Measurements from ENCODE around the gene SLC30A4. TPM values are rescaled to one million over a fixed set of nuclear protein-coding genes. Genes with fewer than 3 reads are reported as not detected.

The SLC30A4 gene
- total RNA-seq, 1 experiment from 2014 or later: not detected

DNA sequence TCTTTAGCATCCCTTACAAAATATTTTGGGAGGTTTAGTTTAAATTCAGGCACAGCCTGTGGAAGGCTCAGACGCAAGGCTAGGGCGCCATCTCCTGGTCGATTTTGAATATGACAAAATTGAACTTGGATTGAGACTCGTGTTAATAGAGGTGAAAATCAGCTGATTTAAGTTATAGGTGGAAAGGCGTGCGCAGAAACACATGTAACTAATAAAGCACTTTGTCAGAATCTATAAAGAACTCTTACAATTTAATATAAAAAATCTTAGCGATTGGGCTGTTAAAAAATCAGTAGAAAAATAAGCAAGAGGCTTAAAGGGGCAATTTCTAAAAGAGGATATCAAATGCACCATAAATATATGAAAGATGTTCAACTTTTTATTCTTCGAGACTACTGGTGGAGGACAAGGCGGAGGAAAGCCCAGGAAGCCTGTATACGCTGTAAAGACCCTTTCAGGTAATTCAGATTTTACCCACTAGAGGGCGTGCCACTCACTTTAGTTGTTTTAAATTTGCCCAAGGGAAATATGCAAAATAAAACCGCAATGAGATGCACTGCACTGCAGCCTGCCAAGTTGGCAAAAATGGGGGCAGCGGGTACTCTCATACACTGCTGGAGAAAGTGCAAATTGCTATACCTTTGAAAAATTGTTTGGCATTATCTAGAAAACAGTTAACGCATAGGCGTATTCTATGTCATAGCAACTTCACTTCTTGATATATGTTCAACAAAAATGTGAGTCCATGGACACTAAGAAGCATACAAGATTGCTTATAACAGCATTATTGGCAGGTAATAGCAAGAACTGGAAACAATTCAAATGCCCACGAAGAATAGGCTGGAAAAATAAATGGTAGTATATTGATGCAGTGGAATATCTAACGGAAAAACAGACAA is 64.7 kb downstream of the SLC30A4 start:
- peak; percentile 77 for TF ChIP-seq CTCF (conservative IDR thresholded peaks at IDR 0.05)
- peaks cover 64% of the 10 kb centered on the region for H3K27me3 Mint-ChIP-seq (ENCODE audit: low read depth)
- no peak overlapping the region for H3K56ac ChIP-seq (ENCODE audit: insufficient read length, low read depth, low read length)

More for the DNA sequence above, 64.7 kb downstream of the SLC30A4 start:
- Histone ChIP-seq H4K20me1 (ENCODE audit: control insufficient read depth, insufficient read depth, insufficient read length) (no peaks in the 10 kb centered on the region), H2BK20ac (ENCODE audit: low read depth, low read length, poor library complexity, severe bottlenecking) (no peak overlapping the region), H2BK15ac (ENCODE audit: low read depth, low read length) (no peak overlapping the region), H3K23me2 (ENCODE audit: insufficient read length, low read depth, low read length, poor library complexity, severe bottlenecking) (no peaks in the 10 kb centered on the region), H3T11ph (ENCODE audit: low read length) (no peak overlapping the region), H3K23ac (ENCODE audit: insufficient read length, low read depth, low read length) (no peak overlapping the region), H2AFZ (ENCODE audit: low read length) (no peak overlapping the region), H3K4me2 (ENCODE audit: insufficient read depth, insufficient read length, low read length) (no peak overlapping the region), H4K8ac (replicated peaks; ENCODE audit: insufficient read length, low read depth, low read length) (no peak overlapping the region), H3K79me2 (ENCODE audit: insufficient read depth, low read length) (no peaks in the 10 kb centered on the region), H3K4ac (ENCODE audit: low read depth, low read length) (no peak overlapping the region), H3K27ac (ENCODE audit: insufficient read length, low read depth, low read length) (no peak overlapping the region), H3K9ac (ENCODE audit: extremely low read depth, insufficient read length, low read length) (no peak overlapping the region), H2BK5ac (ENCODE audit: insufficient read length, low read length) (no peak overlapping the region), H2BK120ac (ENCODE audit: low read depth, low read length, poor library complexity, severe bottlenecking) (no peak overlapping the region), H3K18ac (ENCODE audit: insufficient read length, low read depth, low read length) (no peak overlapping the region), H3K14ac (ENCODE audit: insufficient read depth, low read length) (no peak overlapping the region), H2BK12ac (ENCODE audit: insufficient read length, low read depth, low read length) (no peak overlapping the region), H2AK5ac (ENCODE audit: insufficient read length, low read length) (no peak overlapping the region), H3K9me3 (ENCODE audit: control insufficient read depth, low read depth, low read length) (no peaks in the 10 kb centered on the region), H3K79me1 (ENCODE audit: insufficient read depth, low read depth, low read length, poor library complexity, severe bottlenecking) (no peaks in the 10 kb centered on the region), H4K91ac (ENCODE audit: insufficient read length, low read depth, low read length) (no peak overlapping the region), H3K4me1 (ENCODE audit: insufficient read depth, low read length) (no peaks in the 10 kb centered on the region; the same call in 1 of the 2 replicates), H4K5ac (ENCODE audit: insufficient read length, low read depth, low read length) (no peak overlapping the region), H3K27me3 (ENCODE audit: insufficient read depth, low read length) (peaks cover 9% of the 10 kb centered on the region; the same call in 1 of the 2 replicates)
- peak overlapping the region in 1 of 3 experiments; percentile 96; a peak in 2 of 7 replicates for H3K27ac Mint-ChIP-seq
- H3K4me3 Mint-ChIP-seq: peak overlapping the region; percentile 45 to 59
- H3K36me3 Mint-ChIP-seq (ENCODE audit: insufficient read depth in 1 of 3, low read depth in 3 of 3): no peaks in the 10 kb centered on the region; a peak in 2 of 7 replicates
- H3K4me1 Mint-ChIP-seq: peaks cover 16 to 18% of the 10 kb centered on the region in 2 experiments
- peaks cover 4 to 10% of the 10 kb centered on the region in 2 experiments; a peak in 4 of 5 replicates for H3K9me3 Mint-ChIP-seq
- peak; percentile 52 for DNase-seq
- no CpG with 5 or more reads among the region's 17 CpGs for WGBS (ENCODE audit: extremely low coverage, insufficient read length, low lambda C conversion rate)

Data from H9 (cell line).